Lower leg skin (tissue), 4 donors: ENCODE results near the gene LIMS2. TPM values are rescaled to one million over a fixed set of nuclear protein-coding genes. Genes with fewer than 3 reads are reported as not detected.

Source experiments
- DNase-seq, 2 donors: peaks; one replicate each; pipeline ENCODE4 v3.0.0-alpha.2; 2019; ENCODE audit warnings: low spot score in 2 of 2
- H3K4me3 ChIP-seq: fragments of 200-600 bp; sonication (generic); 2 replicates; pipeline ENCODE4 v1.5.1; 2017; ENCODE audit warnings: mild to moderate bottlenecking, low read depth; ENCODE audit not compliant: poor library complexity, severe bottlenecking
- CTCF ChIP-seq, 3 donors: fragments of 450-650 bp; IDR thresholded peaks; one replicate each; pipeline ENCODE4 v1.5.1; 2016; ENCODE audit warnings: antibody characterized with exemption in 3 of 3, mild to moderate bottlenecking in 3 of 3, moderate library complexity in 2 of 3
- POLR2A ChIP-seq, 2 donors: fragments of 450-650 bp; IDR thresholded peaks; one replicate each; pipeline ENCODE4 v1.6.1; 2016 to 2017; ENCODE audit warnings: antibody characterized with exemption in 2 of 2, mild to moderate bottlenecking in 1 of 2, moderate library complexity in 1 of 2
- WGBS, 2 donors: methylation state at CpG; one replicate each; pipeline ENCODE4 v1.1.5; 2018; 5-methylcytosine and 5-hydroxymethylcytosine counted together
- intact Hi-C: fragments of 100-400 bp; cut with DNase I; formaldehyde crosslinking; loops from one replicate; pipeline ENCODE4 v1.15.0; 2023; ENCODE audit warnings: low total_unique reads
- total RNA-seq, 4 donors: library from RNA; depleted of rRNA; stranded (reverse); fragments of >200 nt; gene quantifications; one replicate each; pipeline ENCODE4 v1.1.0, GENCODE V29; 2016

Gene LIMS2
- total RNA-seq, 4 donors from 2014 or later, result 7.5 to 19.4 (median 11.4) TPM

- no peak overlapping the region for H3K4me3 ChIP-seq
- DNase-seq, result no peak
- WGBS, 2 donors, result 74 to 83% methylated on average over 1 of the region's 1 CpG
- no peak for TF ChIP-seq POLR2A (IDR thresholded peaks at IDR 0.05)
- no peak for TF ChIP-seq CTCF (IDR thresholded peaks at IDR 0.05)
- intact Hi-C loops, result no loop called here
Measured at GRCh38 chr2:127645026-127645394, 30.3 kb downstream of the LIMS2 start.

GRCh38 chr2:127644066-127645025 is 31.0 kb downstream of the LIMS2 start:
- intact Hi-C loops, result no loop called here
- TF ChIP-seq CTCF (IDR thresholded peaks at IDR 0.05), result no peak
- no peak for TF ChIP-seq POLR2A (IDR thresholded peaks at IDR 0.05)
- WGBS, 2 donors, result 88 to 92% methylated on average over 19 of the region's 19 CpGs
- H3K4me3 ChIP-seq, result no peak overlapping the region
- no peak for DNase-seq

GRCh38 chr2:127643439-127644065 is 31.8 kb downstream of the LIMS2 start:
- no peak for DNase-seq
- WGBS, 2 donors, result 86 to 89% methylated on average over 15 of the region's 15 CpGs
- no peak for TF ChIP-seq POLR2A (IDR thresholded peaks at IDR 0.05)
- no peak for TF ChIP-seq CTCF (IDR thresholded peaks at IDR 0.05)
- H3K4me3 ChIP-seq, result no peak overlapping the region
- intact Hi-C loops, result no loop called here

- no peak for TF ChIP-seq POLR2A (IDR thresholded peaks at IDR 0.05)
- TF ChIP-seq CTCF (IDR thresholded peaks at IDR 0.05), result no peak
- no peak overlapping the region for H3K4me3 ChIP-seq
- WGBS, 2 donors, result 75 to 79% methylated on average over 13 to 17 of the region's 17 CpGs
- no peak for DNase-seq
- intact Hi-C loops, result no loop called here
Measured at GRCh38 chr2:127642706-127643438, 32.5 kb downstream of the LIMS2 start.

DNA sequence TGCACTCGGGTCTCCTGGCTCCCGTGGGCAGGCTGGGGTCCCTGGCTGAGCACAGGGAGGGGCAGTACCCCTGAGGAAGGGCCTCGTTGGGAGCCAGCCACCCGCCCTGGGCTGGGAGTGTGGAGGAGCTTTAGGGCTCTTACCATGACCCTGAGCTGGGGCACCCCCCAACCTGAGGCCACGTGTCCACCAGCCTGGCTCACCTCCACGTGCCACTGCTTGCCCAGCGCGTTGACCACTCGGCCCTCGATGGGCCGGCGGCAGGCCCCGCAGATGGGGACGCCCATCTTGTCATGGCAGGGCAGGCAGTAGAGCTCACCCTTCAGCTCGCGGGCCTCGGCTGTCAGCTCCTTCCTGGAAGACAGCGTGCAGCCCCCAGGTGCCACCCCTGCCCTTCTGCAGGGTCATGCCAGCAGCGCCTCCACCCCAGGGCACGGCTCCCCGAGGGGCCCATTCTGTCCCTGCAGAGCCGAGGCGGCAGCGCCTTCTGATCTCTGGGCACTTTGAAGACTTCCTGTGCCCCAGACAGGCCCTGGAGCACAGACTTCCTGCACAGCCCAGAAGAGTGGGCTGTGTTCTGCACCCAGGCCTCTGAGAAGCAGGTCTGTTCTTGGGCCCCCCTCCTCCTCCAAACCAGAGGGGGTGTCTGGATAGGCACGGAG is 33.4 kb downstream of the LIMS2 start:
- TF ChIP-seq CTCF (IDR thresholded peaks at IDR 0.05) (no peak), POLR2A (IDR thresholded peaks at IDR 0.05) (no peak)
- DNase-seq, result no peak
- 68% methylated on average over 14 to 22 of the region's 25 CpGs for WGBS, 2 donors
- intact Hi-C loops, result no loop called here
- H3K4me3 ChIP-seq, result no peak overlapping the region
